DOHH2 (cell line): ENCODE results near the gene SNX24.

Source experiments
- CTCF ChIP-seq: fragments of 200-600 bp; sonication (generic); IDR thresholded peaks from one replicate; pipeline ENCODE4 v1.5.1; 2014; ENCODE audit warnings: antibody characterized with exemption, mild to moderate bottlenecking, low read depth, low read length; ENCODE audit not compliant: poor library complexity, severe bottlenecking
- EZH2phosphoT487 ChIP-seq: fragments of 200-600 bp; sonication (generic); IDR thresholded peaks from 2 replicates; pipeline ENCODE4 v1.6.1; 2017; ENCODE audit warnings: borderline replicate concordance, mild to moderate bottlenecking, antibody characterized with exemption, low read length, moderate library complexity, mixed read lengths

GRCh38 chr5:123000731-123001130, 155.3 kb downstream of the SNX24 start:
- no peak for TF ChIP-seq CTCF
- TF ChIP-seq EZH2phosphoT487: no peak
